Heart right ventricle (tissue), 16 donors: ENCODE data around the gene TAGLN3. TPM values are rescaled to one million over a fixed set of nuclear protein-coding genes. Genes with fewer than 3 reads are reported as not detected.
A peak's percentile ranks its signal among the peaks of the same experiment; 100 is the strongest.

Source experiments
- ATAC-seq, 8 donors: fragments of 200-7000 bp; cut with Tn5 transposase; one replicate each; pipeline ENCODE4 v1.9.1; 2020; ENCODE audit warnings: mild to moderate bottlenecking in 8 of 8, moderate library complexity in 8 of 8, moderate number of reproducible peaks in 1 of 8
- DNase-seq, 2 donors: peaks; one replicate each; pipeline ENCODE4 v3.0.0-alpha.2; 2020
- H3K27ac ChIP-seq, 10 donors: fragments of 200-600 bp; sonication (generic) in 2 of 10; one replicate each; pipeline versions ENCODE4 v1.5.0 to v1.8.0; 2020 to 2022; ENCODE audit warnings: mild to moderate bottlenecking in 3 of 10
- H3K27me3 ChIP-seq, 7 donors: fragments of 200-600 bp; one replicate each; pipeline ENCODE4 v1.8.0; 2021 to 2022; ENCODE audit warnings: mild to moderate bottlenecking in 2 of 7
- H3K36me3 ChIP-seq, 9 donors: fragments of 200-600 bp; sonication (generic) in 1 of 9; one replicate each; pipeline versions ENCODE4 v1.5.0 to v1.8.0; 2020 to 2022; ENCODE audit warnings: mild to moderate bottlenecking in 2 of 9
- H3K4me1 ChIP-seq, 9 donors: fragments of 200-600 bp; sonication (generic) in 1 of 9; one replicate each; pipeline versions ENCODE4 v1.5.0 to v1.8.0; 2020 to 2022; ENCODE audit warnings: mild to moderate bottlenecking in 4 of 9
- H3K4me3 ChIP-seq, 10 donors: fragments of 200-600 bp; sonication (generic) in 2 of 10; one replicate each; pipeline versions ENCODE4 v1.5.0 to v1.8.0; 2020 to 2022; ENCODE audit warnings: mild to moderate bottlenecking in 7 of 10, moderate library complexity in 2 of 10
- H3K9me3 ChIP-seq, 11 donors: fragments of 200-600 bp in 10 of 11; sonication (generic) in 2 of 11; one replicate each; pipeline versions ENCODE4 v1.5.0 to v1.8.0; 2013 to 2022; ENCODE audit warnings: mild to moderate bottlenecking in 2 of 11, control low read depth in 1 of 11, moderate library complexity in 1 of 11
- WGBS, 2 donors: extraction: QIAGEN DNeasy Blood & Tissue Kit; methylation state at CpG; one replicate each; pipeline ENCODE4 v1.1.7; 2013; ENCODE audit warnings: inconsistent platforms in 1 of 2; 5-methylcytosine and 5-hydroxymethylcytosine counted together
- intact Hi-C, 10 donors: fragments of 100-400 bp; cut with DNase I; formaldehyde crosslinking; loops; one replicate each; pipeline versions ENCODE4 v1.11.1 to v1.14.2; 2022
- polyA plus RNA-seq, 2 donors: library from polyadenylated mRNA; stranded (reverse); fragments of 200-250 nt; gene quantifications; one replicate each; pipeline ENCODE4 v1.2.3, GENCODE V29; 2013
- total RNA-seq, 10 donors: library from RNA; stranded (reverse); fragmentation: NEBNext Ultra II Directional in 3 of 10; extraction: Animal tissue kit (Norgen Biotek cat#: 25700) in 3 of 10; gene quantifications; one replicate each; pipeline versions ENCODE4 v1.2.1 to v1.2.4, GENCODE V29; 2021 to 2023
- TF ChIP-seq, protein P1 (sequence below), 9 donors: fragments of 200-600 bp; sonication (generic) in 2 of 9; IDR thresholded peaks; one replicate each; pipeline versions ENCODE4 v1.5.0 to v1.8.0; 2021 to 2022; ENCODE audit warnings: antibody characterized with exemption in 9 of 9, mild to moderate bottlenecking in 5 of 9, moderate library complexity in 1 of 9
- donor health status: Arrhythmogenic right ventricular cardiomyopathy.
- donor health status: ischemic (EF 13 %, LVEDD 7.1; RV severe dilation, severe dysfunction).
- donor health status: healthy with polysubstance abuse.
- donor health status: DM: no; HTN: yes; CAD: no.
- donor health status: DM: no; HTN: no; CAD: no.
- donor health status: ischemic (EF 25% LVEDD 6.9; RV normal size, moderate dysfunction).
- donor health status: ischemic (EF 25% LVEDD 5.7; RV mildly dilated, moderate dysfunction).
- donor health status: healthy.
- donor health status: DM: yes; HTN: yes; CAD: no.
- donor health status: Ischemic cardiomyopathy.
- donor health status: ischemic (EF 35%, LVEDD 5.7; RV mildly dilated, moderate dysfunction).
- donor health status: nonischemic (EF 11% LVEDD 7.7; RV severe dilation, severe dysfunction).
- donor health status: DM: yes; HTN: yes; CAD: no.
- donor health status: PGD.
- donor health status: ischemic (EF 29% LVEDD 5.4; RV normal size, mild dysfunction).
- donor health status: nonischemic (EF 23%, LVEDD 6.1; RV moderate dilation, normal function).

TAGLN3 gene
- total and polyA plus RNA-seq, 12 donors = 0.10 to 1.1 (median 0.58) TPM; not detected in 3

DNA sequence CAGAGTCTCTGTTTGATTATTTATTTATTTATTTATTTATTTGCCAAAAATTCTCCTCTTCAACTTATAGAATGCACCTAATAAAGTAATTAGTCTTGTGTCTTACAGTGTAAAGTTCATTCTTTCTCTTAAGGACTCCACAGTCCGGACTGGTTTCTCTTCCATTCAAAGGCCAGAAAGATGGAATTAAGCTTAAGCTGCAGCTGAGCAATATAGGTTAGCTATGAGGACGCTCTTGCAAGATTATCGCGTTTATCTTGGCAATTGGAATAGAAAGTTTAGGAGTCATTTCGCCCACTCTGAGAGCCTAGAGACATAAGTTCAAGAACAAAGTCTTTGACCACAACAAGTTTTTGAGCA lies 15.0 kb downstream of the TAGLN3 start:
- ATAC-seq (peak in 1 of 8 donors; percentile 13), DNase-seq (no peak)
- TF ChIP-seq, protein P1, sequence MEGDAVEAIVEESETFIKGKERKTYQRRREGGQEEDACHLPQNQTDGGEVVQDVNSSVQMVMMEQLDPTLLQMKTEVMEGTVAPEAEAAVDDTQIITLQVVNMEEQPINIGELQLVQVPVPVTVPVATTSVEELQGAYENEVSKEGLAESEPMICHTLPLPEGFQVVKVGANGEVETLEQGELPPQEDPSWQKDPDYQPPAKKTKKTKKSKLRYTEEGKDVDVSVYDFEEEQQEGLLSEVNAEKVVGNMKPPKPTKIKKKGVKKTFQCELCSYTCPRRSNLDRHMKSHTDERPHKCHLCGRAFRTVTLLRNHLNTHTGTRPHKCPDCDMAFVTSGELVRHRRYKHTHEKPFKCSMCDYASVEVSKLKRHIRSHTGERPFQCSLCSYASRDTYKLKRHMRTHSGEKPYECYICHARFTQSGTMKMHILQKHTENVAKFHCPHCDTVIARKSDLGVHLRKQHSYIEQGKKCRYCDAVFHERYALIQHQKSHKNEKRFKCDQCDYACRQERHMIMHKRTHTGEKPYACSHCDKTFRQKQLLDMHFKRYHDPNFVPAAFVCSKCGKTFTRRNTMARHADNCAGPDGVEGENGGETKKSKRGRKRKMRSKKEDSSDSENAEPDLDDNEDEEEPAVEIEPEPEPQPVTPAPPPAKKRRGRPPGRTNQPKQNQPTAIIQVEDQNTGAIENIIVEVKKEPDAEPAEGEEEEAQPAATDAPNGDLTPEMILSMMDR (IDR thresholded peaks at IDR 0.05) = peak in 2 of 9 donors; percentile 0 to 16
- intact Hi-C loops = loop anchor here in 4 of 10 donors (1.0 to 5.0 kb wide), 6 partner anchors 24 to 345 kb away; partner anchors contain the start of gene ABHD10 (in 1 of the 4)
- H3K27ac ChIP-seq = peak overlapping the region in 1 of 10 donors; percentile 71
- no peaks in the 10 kb centered on the region for H3K27me3 ChIP-seq
- peaks cover 0 to 45% (median 27%) of the 10 kb centered on the region in 9 donors for H3K4me1 ChIP-seq
- peak overlapping the region in 2 of 10 donors; percentile 6 to 13 for H3K4me3 ChIP-seq
- no peaks in the 10 kb centered on the region for H3K9me3 ChIP-seq
- WGBS, 2 donors = 52 to 57% methylated on average over 5 of the region's 5 CpGs
- no peaks in the 10 kb centered on the region for H3K36me3 ChIP-seq

DNA sequence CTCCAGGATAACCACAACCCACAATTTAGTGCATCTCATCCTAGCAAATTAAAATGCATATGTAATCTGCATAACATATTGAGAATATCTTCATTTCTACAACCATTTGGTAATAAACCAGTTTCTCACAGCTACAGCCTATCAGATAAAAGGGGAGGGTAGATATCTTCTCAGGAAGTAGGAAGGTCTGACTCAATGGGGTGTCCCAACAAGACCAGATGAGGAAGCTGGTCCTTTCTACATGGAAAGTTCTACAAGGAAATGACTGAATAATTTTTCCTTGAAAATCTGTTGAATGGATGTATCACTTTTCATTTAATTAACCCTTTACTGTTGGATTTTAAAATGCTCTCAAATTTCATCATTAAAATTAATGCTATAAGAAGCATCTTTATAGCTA lies 18.4 kb downstream of the TAGLN3 start:
- Histone ChIP-seq H3K4me3 (no peak overlapping the region), H3K36me3 (no peaks in the 10 kb centered on the region), H3K9me3 (no peaks in the 10 kb centered on the region), H3K27me3 (no peaks in the 10 kb centered on the region), H3K27ac (no peak overlapping the region), H3K4me1 (peaks cover 0 to 19% (median 13%) of the 10 kb centered on the region in 9 donors)
- DNase-seq = no peak
- no peak for ATAC-seq
- TF ChIP-seq, protein P1 (IDR thresholded peaks at IDR 0.05) = no peak
- intact Hi-C loops = no loop called here

DNA sequence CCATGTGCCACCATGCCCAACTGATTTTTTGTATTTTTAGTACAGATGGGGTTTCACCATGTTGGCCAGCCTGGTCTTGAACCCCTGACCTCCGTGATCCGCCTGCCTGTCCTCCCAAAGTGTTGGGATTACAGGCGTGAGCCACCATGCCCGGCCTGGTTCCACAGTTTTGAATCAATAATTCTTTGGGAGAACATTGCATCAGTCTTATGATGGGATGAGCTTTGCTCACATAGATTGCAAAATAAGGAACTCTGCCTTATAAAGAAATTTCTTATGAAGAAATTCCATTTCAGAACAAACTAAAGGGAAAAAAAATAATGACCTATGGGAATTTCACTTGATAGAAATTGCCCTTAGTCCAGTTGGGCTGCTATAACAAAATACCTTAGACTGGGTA lies 20.0 kb downstream of the TAGLN3 start:
- Histone ChIP-seq H3K9me3 (no peaks in the 10 kb centered on the region), H3K36me3 (no peaks in the 10 kb centered on the region), H3K4me3 (no peak overlapping the region), H3K27me3 (no peaks in the 10 kb centered on the region), H3K4me1 (peaks cover 0 to 3% (median 0%) of the 10 kb centered on the region in 9 donors), H3K27ac (no peak overlapping the region)
- WGBS, 2 donors = 97 to 100% methylated on average over 4 of the region's 4 CpGs
- TF ChIP-seq, protein P1 (IDR thresholded peaks at IDR 0.05) = no peak
- ATAC-seq (no peak), DNase-seq (no peak)
- intact Hi-C loops = no loop called here

DNA sequence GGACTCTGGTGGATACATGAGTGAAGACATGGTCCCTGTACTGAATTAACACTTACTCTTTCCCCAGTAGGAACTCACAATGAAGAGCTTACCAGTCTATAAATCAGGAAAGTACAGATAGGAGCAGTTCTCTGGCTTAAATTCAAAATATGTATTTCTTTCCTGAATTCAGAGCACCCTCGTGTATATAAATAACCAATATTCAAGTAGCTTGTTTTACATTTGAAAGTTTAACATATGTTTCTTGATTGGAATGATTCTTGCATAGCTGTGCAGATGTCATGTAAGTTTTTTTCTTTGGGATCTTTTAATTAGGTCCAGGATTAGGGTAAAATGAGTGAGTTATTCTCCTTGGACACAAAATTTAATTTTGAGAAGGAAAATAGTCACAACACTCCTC lies 21.0 kb downstream of the TAGLN3 start:
- 73 to 82% methylated on average over 1 of the region's 1 CpG for WGBS, 2 donors
- TF ChIP-seq, protein P1 (IDR thresholded peaks at IDR 0.05) = no peak
- DNase-seq = no peak
- no peak for ATAC-seq
- no peak overlapping the region for H3K27ac ChIP-seq
- no peak overlapping the region for H3K4me3 ChIP-seq
- H3K4me1 ChIP-seq = no peaks in the 10 kb centered on the region
- no peaks in the 10 kb centered on the region for H3K36me3 ChIP-seq
- intact Hi-C loops = no loop called here
- H3K9me3 ChIP-seq = no peaks in the 10 kb centered on the region
- H3K27me3 ChIP-seq = no peaks in the 10 kb centered on the region
